ENCODE results near the gene NUTM2A.
"Not testable (repeated sequence)": the region's sequence is repeated elsewhere in the genome, so short reads cannot be mapped to it uniquely, and the experiment has no call there.

NUTM2A gene, protein sequence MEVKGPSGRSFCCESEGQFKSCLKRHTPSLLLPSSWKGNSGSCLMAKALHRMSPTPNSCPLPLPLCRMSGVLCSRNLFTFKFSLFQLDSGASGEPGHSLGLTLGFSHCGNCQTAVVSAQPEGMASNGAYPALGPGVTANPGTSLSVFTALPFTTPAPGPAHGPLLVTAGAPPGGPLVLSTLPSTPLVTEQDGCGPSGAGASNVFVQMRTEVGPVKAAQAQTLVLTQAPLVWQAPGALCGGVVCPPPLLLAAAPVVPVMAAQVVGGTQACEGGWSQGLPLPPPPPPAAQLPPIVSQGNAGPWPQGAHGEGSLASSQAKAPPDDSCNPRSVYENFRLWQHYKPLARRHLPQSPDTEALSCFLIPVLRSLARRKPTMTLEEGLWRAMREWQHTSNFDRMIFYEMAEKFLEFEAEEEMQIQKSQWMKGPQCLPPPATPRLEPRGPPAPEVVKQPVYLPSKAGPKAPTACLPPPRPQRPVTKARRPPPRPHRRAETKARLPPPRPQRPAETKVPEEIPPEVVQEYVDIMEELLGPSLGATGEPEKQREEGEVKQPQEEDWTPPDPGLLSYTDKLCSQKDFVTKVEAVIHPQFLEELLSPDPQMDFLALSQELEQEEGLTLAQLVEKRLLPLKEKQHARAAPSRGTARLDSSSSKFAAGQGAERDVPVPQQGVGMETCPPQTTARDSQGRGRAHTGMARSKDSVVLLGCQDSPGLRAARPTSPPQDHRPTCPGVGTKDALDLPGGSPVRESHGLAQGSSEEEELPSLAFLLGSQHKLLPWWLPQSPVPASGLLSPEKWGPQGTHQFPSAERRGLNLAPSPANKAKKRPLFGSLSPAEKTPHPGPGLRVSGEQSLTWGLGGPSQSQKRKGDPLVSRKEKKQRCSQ

DNA sequence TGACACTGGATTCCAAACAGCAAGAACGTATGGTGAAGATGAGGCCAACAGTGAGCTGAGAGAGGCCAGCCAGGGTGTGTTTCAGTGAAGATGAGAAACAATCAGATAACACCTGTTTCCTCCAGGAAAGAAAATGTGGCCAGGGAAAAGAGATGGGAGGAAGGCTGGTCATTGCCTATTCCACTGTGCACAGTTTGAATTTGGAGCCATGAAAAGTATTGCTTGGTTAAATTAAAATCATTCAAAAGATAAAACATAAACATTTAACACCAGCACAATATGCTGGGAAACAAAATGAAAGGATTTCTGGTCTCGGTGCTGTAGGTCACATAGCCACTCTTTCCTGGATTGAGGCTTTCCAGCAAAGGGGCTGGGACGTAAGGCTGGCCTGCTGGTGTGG lies at the start of gene NUTM2A:
TSS of gene NUTM2A (plus strand) at position 301 of the 400 bp plus-strand sequence. CDS start 383 bp downstream, outside the sequence.
- not testable (repeated sequence) for FAIRE-seq

- not testable (repeated sequence) for FAIRE-seq
Measured at GRCh38 chr10:87177587-87177986, 47.7 kb upstream of the NUTM2A start.

- FAIRE-seq: not testable (repeated sequence)
Measured at GRCh38 chr10:87184421-87184820, 40.8 kb upstream of the NUTM2A start.

- not testable (repeated sequence) for FAIRE-seq
Measured at GRCh38 chr10:87186016-87186415, 39.2 kb upstream of the NUTM2A start.

DNA sequence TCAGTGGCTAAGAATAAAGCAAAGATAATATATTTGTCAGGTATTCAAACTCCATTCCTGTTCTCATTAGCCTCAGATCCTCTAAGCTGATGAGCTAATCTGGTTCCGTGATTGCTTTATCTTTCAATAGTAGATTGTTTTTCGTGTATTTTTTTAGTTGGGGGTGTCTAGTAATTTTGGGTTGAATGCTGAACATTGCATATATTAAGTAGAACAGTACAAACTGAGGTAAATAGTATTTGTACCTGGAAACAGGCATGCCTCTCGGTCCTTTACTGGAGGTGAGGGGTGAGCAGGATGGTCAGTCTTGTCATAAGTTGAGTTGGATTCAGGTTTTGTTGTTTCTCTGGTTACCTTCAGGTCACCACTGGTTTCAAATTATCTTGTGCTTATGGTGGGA lies 37.7 kb upstream of the NUTM2A start:
- not testable (repeated sequence) for FAIRE-seq

DNA sequence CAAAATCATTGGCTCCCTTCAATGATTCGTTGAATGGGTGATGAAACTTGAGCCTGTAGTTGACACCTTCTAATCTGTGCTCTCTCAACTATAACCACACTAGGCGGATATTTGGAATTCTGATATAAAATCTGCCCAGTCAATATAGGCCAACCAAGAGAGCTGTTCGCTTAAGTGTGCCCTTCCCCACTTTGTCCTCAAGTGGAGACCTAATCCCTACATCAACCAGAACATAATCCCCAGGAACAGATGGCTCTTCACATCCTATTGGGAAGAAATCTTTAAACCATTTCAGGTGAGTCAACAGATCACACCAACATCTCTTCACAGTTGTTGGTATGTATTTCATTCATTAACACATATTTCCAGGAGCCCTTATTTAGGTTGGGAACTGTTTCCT lies 33.4 kb upstream of the NUTM2A start:
- not testable (repeated sequence) for FAIRE-seq

DNA sequence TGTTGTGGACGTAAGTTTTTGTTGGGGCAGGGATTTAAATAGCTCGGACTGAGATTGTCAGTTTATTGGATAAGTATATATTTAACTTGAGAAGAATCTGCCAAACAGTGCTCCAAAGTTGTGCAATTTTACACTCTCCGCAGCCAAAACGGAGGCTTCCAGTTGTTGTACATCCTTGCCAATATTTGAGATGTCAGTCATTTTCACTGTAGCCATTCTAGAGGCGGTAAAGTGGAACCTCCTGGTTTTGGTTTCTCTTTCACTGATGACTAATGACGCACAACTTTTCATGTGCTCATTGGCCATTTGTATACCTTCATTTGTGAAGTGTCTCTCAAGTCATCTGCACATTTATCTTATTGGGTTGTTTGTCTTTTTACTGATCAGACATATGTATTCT lies 24.3 kb upstream of the NUTM2A start:
- not testable (repeated sequence) for FAIRE-seq

DNA sequence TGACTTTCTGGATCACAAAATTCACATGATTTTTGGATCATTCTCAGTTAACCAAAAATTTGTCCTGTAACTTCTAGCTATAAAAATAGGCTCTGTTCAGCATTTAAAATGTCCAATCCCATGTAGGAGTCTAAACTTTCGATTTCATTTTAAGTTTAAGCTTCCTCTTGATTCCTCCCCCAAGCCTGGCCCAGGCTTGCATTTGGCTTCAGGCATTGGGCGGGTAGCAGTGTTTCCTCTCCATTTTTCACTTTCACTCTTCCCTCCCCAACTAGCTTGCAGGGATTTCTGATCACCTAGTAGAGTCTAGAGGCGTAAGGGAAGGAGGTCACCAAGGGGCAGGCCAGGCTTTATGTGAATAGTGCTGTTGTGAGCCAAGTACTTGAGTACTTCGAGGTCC lies 20.4 kb upstream of the NUTM2A start:
- FAIRE-seq: not testable (repeated sequence)

DNA sequence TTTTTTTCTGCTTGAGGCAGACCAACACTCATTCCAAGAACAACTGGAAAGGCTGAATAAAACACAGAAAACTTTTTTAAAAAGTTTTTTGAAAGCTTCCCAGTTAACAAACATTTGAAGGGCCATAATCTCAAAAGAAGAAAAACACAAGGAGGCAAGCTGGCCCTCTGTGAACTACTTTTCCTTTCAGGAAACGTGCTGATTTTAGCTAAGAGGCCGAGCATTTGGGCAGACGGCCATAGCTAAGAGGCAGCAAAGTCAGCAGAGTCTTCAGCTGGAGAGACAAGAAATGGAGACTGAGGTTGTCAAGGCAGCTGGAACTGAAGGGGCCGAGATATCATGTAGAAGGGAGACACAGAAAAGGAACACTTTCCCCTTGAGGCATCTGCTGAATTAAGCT lies 18.3 kb upstream of the NUTM2A start:
- FAIRE-seq: not testable (repeated sequence)

DNA sequence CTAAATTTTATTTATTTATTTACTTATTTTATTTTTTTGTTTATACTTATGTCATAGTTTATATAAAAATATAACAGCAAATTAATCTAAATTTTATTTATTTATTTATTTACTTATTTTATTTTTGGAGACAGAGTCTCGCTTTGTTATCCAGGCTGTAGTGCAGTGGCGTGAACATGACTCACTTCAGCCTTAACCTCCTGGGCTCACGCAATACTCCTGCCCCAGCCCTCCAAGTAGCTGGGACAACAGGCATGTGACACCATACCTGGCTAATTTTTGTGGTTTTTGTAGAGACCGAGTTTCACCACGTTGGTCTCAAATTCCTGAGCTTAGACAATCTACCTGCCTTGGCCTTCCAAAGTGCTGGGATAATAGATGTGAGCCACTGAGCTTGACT lies 14.9 kb upstream of the NUTM2A start:
- FAIRE-seq: peak; percentile 63

GRCh38 chr10:87211848-87212247 lies 13.4 kb upstream of the NUTM2A start:
- FAIRE-seq: not testable (repeated sequence)

DNA sequence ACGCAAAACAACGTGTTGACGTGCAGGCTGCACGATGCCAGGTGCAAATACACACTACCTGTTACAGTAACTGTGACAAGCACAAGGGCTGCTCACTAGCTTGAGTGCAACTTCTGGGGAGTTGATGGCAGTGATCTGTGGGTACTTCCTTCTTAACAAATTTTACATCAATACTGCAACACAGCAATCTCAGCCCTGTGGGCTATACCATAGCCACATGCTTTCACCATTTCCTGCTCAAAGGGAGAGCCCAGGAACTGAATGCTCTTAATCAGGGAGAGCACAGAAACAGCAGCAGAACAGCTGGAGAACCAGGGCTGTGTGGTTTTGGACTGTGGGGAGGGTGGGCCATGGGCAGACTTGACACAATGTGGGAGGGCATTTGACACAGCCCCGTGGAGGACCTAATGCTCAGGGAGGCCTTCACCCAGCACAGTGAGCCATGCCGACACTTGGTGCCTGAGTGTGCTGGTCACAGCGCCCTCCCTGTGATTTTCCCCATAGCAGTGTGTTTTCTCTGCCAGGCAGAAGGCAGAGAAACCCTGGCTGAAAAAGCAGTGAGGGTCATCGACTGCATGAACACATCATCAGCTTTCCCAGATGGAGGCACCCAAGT lies 12.0 kb upstream of the NUTM2A start:
- FAIRE-seq: not testable (repeated sequence)

- not testable (repeated sequence) for FAIRE-seq
Measured at GRCh38 chr10:87213806-87214205, 11.4 kb upstream of the NUTM2A start.

DNA sequence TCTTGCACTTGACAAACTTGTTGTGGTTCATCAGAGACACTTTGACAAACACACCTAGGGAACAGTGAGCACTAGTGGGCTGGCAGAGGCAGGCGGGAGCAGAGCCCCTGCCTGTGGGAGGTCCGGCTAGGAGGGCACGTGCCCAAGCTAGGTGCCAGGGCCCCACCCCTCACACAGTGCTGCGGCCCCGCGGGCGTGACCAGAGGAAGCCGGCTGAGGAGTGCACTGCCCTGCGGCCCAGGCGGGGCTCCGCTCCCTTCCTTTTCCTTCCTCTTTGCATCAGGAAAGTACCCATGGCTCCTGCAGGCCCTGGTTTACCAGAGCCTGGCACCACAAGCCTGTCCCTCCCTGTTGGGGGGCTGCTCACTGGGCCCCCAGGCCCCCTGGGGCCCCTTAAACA lies 9.1 kb upstream of the NUTM2A start:
- not testable (repeated sequence) for FAIRE-seq

- not testable (repeated sequence) for FAIRE-seq
Measured at GRCh38 chr10:87219370-87219769, 5.9 kb upstream of the NUTM2A start.

- FAIRE-seq: not testable (repeated sequence)
Measured at GRCh38 chr10:87222789-87223188, 2.5 kb upstream of the NUTM2A start.

DNA sequence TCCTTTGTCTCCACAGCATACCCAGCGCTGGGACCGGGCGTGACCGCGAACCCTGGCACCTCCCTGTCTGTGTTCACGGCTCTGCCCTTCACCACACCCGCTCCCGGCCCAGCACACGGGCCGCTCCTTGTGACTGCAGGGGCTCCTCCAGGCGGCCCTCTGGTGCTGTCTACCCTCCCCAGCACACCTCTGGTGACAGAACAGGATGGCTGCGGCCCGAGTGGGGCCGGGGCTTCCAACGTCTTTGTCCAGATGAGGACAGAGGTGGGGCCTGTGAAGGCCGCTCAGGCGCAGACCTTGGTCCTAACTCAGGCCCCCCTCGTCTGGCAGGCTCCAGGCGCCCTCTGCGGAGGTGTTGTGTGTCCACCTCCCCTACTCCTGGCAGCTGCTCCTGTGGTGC lies 3.0 kb downstream of the NUTM2A start:
- FAIRE-seq: not testable (repeated sequence)

- not testable (repeated sequence) for FAIRE-seq
Measured at GRCh38 chr10:87229211-87229610, 4.0 kb downstream of the NUTM2A start.

GRCh38 chr10:87234854-87235253 lies 9.6 kb downstream of the NUTM2A start:
- FAIRE-seq: not testable (repeated sequence)

DNA sequence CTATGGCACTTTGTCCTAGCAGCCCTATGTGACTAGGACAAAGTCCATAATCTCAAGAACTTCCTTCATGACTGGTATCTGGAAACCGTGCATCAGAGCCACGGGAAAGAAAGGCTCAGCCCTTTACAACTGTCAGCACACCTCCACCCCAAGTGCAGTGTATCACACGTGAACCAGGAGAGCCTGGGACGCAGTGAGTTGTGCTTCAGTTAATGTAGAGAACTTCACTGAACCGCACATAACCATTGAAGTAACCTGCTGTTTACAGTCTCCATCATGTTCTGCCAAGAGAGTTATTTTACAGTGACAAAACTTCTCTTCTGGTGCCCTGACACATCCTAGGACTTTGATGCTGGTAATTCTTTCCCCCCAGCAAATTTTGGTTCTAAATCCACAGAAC lies 12.0 kb downstream of the NUTM2A start:
- FAIRE-seq: not testable (repeated sequence)

DNA sequence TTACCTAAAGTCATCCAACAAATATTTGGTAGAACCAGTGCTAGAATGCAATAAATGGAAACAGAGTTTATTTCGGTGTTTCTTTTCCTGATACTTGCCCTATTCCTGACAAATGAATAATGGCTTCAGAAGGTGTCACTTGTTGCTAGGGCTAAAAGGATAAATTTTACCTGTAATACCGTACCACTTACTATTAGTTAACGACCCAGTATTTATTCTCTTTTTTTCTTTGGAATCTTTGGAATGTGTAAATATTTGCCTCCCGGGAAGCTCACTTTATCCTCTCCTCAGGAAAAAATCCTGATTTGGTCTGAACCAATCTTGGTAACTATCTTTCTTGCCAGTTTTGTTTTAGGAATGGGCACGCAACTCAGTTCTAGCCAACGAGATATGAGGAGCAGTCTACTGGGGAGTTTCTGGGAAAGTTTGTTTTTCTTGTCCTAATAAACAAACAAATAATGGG lies 14.1 kb downstream of the NUTM2A start:
- FAIRE-seq: not testable (repeated sequence)

GRCh38 chr10:87242192-87242591 lies 16.9 kb downstream of the NUTM2A start:
- not testable (repeated sequence) for FAIRE-seq

DNA sequence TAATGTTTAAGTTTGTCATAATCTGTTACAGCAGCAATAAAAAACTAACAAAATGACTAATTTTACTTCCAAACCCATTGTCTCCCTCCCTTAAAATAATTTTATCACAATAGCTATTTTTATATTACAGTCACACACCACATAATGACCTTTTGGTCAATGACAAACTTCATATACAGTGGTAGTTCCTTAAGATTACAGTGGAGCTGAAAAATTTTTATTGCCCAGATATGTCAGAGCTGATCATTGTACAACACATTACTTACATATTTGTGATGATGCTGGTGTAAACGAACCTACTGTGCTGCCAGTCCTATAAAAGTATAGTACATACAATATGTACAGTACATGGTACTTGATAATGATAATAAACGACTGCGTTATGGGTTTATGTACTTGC lies 22.1 kb downstream of the NUTM2A start:
- not testable (repeated sequence) for FAIRE-seq
